Measurements from ENCODE around the gene RBM20. TPM values are rescaled to one million over a fixed set of nuclear protein-coding genes. Genes with fewer than 3 reads are reported as not detected.

RBM20 gene
- total RNA-seq, 1 donor from 2014 or later = 1.5 TPM

DNA sequence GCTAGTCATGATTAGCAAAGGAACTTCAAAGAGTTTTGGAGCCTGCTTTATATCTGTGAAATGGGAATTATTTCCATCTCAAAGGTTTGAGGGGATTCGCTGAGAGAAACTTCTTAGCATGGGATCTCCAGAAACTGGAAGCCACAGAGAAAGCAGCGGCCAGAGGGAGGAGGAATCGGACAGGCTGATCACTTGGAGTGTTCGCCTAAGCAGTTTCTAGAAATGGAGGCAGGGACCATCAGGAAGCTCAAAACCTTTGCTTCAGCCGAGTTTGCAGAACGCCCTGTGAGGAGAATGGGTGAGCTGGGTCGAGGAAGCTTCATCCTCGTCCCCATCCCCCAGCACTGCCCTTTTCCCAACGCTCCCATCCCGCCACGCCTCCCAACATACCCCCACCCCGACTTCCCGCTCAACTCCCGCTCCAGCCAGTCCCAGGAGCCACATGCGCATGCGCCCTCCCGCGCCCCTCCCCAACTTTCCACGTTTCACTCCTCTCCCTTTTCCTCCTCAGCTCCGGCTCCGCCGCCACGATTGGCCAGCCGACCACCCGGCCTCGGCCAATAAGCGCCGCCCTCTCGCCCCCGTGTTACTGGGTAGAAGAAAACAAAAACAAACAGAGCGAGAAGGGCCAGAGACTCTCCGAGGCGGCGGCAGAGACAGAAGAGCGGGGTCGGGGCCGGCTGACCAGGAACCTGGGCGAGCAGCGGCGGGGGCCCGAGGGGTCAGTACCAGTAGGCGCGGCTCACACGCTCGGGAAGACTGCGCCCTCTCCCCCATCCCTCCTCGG lies 227.4 kb downstream of the RBM20 start, which contains the start of gene PDCD4:
Gene PDCD4, plus strand, starts transcription at position 631 of the 787 bp plus-strand sequence. CDS start 4,100 bp downstream, outside the sequence.
- H3K27ac Mint-ChIP-seq = peak within 1 kb of the TSS; percentile 93

DNA sequence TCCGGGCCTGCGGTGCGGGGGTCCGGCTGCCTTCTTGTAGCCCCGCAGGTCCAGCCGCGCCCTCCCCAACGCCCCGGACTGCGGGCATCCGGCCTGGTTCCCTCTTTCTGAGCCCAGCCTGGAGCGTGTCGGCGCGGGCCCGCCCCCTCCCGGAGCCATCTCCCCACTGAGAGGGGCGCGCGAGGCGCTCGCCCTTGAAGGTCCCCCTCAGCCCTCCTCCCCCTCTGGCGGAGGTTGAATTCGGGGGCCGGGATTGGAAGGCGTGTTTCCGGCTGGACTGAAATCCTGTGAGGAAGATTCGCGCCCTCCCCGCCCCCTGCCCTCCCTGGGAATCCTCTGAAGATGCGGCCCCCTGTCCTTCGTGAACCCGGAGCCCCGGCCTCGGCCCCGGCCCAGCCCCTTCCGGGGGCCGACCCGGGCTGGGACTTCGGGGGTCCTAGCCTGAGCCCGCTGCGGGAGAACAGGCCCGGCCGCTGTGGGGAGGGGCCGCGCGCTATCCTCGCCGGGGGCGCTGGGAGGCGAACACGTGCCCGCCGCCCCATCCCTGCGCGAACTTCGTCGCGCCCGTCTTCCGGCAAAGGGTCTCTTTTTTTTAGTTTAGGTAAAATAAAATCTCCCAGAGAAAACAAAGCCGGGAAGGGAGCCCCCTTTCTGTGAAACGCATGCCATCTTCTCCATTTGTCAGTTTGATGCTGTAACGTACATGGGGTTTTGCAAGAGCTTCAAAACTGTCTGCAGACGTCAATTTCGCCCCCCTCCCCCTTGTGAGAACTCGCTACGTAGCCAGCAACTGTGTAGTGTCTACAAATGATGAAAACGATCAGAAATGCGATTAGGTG lies 228.2 kb downstream of the RBM20 start:
- Mint-ChIP-seq H3K4me3 (ENCODE audit: low read depth) (peak overlapping the region; percentile 89), H3K27ac (peak overlapping the region; percentile 93), H3K27me3 (no peaks in the 10 kb centered on the region), H3K4me1 (ENCODE audit: low read depth) (peaks cover 25% of the 10 kb centered on the region), H3K36me3 (ENCODE audit: insufficient read depth) (peaks cover 2% of the 10 kb centered on the region), H3K9me3 (ENCODE audit: low read depth) (no peaks in the 10 kb centered on the region)
- DNase-seq (ENCODE audit: low spot score, unreplicated experiment) = peak; percentile 62
- TF ChIP-seq, protein P1, sequence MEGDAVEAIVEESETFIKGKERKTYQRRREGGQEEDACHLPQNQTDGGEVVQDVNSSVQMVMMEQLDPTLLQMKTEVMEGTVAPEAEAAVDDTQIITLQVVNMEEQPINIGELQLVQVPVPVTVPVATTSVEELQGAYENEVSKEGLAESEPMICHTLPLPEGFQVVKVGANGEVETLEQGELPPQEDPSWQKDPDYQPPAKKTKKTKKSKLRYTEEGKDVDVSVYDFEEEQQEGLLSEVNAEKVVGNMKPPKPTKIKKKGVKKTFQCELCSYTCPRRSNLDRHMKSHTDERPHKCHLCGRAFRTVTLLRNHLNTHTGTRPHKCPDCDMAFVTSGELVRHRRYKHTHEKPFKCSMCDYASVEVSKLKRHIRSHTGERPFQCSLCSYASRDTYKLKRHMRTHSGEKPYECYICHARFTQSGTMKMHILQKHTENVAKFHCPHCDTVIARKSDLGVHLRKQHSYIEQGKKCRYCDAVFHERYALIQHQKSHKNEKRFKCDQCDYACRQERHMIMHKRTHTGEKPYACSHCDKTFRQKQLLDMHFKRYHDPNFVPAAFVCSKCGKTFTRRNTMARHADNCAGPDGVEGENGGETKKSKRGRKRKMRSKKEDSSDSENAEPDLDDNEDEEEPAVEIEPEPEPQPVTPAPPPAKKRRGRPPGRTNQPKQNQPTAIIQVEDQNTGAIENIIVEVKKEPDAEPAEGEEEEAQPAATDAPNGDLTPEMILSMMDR (IDR thresholded peaks at IDR 0.05; ENCODE audit: unreplicated experiment) = peak; percentile 37

More for the DNA sequence above, 227.4 kb downstream of the RBM20 start, which contains the start of gene PDCD4:
- H3K27me3 Mint-ChIP-seq = no peaks in the 10 kb centered on the region
- peaks cover 2% of the 10 kb centered on the region for H3K36me3 Mint-ChIP-seq (ENCODE audit: insufficient read depth)
- peaks cover 27% of the 10 kb centered on the region for H3K4me1 Mint-ChIP-seq (ENCODE audit: low read depth)
- TF ChIP-seq, protein P1 (IDR thresholded peaks at IDR 0.05; ENCODE audit: unreplicated experiment) = no peak
- H3K4me3 Mint-ChIP-seq (ENCODE audit: low read depth) = peak within 1 kb of the TSS; percentile 89
- DNase-seq (ENCODE audit: low spot score, unreplicated experiment) = peak; percentile 100
- H3K9me3 Mint-ChIP-seq (ENCODE audit: low read depth) = no peaks in the 10 kb centered on the region

DNA sequence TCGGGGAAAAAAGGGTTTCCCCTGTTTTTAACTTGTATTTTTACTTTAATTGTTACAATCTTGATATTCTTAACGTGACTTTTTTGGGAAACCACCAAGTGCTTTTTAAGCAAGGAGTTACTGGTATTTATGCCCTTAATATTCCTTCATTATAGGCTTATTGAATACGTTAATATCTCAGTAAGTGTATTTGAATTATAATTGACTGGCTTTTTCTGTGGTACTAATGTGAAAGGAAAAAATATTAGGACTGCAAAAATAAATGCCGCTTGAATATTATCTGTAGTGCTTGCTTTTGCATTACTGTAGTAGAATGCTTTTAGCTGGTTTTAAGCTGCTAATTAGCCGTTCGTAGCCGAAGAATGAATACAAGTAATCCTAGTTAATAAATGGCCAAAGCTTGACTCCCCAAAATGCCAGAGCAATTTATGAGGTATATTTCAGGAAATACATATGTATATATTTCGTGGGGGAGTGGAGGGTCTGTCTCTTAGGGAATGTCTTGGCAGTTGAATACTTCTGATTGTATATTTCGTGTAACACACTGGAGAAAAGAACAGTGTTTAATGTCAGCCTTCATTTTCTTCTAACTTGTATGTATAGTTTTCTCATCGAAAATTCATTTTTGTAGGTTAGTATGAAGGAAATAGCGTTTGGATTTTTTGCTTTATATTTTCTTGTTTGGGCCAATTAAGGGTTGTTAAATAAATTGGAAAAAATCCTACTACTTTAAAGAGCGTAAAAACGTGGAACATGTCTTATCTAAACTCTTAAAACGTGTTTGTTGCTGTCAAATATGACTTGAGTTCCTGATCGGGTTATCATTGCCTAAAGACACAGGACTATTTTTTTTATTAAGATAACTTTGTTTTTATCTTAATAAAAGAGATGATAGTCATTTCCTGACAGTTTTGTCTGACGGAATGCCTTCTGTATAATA lies 229.1 kb downstream of the RBM20 start:
- H3K27ac Mint-ChIP-seq = peak overlapping the region; percentile 93
- no peaks in the 10 kb centered on the region for H3K27me3 Mint-ChIP-seq
- H3K4me3 Mint-ChIP-seq (ENCODE audit: low read depth) = peak overlapping the region; percentile 89
- H3K4me1 Mint-ChIP-seq (ENCODE audit: low read depth) = peaks cover 21% of the 10 kb centered on the region
- DNase-seq (ENCODE audit: low spot score, unreplicated experiment) = no peak
- H3K36me3 Mint-ChIP-seq (ENCODE audit: insufficient read depth) = peaks cover 4% of the 10 kb centered on the region
- no peaks in the 10 kb centered on the region for H3K9me3 Mint-ChIP-seq (ENCODE audit: low read depth)
- TF ChIP-seq, protein P1 (IDR thresholded peaks at IDR 0.05; ENCODE audit: unreplicated experiment) = no peak

DNA sequence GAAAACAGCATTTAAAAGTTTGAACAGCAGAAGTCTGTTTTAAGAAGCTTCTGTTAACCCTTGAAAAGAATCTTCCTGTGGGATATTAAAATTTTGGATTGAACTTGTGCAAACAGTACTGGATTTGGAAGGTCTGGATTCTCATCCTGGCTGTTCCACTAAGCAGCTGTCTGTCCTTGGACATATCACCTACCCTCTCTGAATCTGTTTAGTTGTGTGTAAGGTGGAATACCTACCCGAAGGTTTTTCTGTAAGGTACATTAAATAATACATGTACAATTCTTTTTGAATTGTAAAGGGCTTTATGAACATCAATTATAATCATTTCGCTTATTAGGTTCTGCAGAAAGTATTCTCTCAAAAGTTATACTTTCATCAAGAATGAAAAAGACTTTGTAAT lies 229.8 kb downstream of the RBM20 start:
- Mint-ChIP-seq H3K4me3 (ENCODE audit: low read depth) (peak overlapping the region; percentile 68), H3K27me3 (no peaks in the 10 kb centered on the region), H3K36me3 (ENCODE audit: insufficient read depth) (peaks cover 4% of the 10 kb centered on the region), H3K4me1 (ENCODE audit: low read depth) (peaks cover 21% of the 10 kb centered on the region), H3K27ac (peak overlapping the region; percentile 37), H3K9me3 (ENCODE audit: low read depth) (no peaks in the 10 kb centered on the region)
- no peak for DNase-seq (ENCODE audit: low spot score, unreplicated experiment)
- TF ChIP-seq, protein P1 (IDR thresholded peaks at IDR 0.05; ENCODE audit: unreplicated experiment) = no peak

All from progenitor cell of endocrine pancreas (in vitro differentiated cells).